K562 (cell line): ENCODE measurements around the gene STX2. TPM values are rescaled to one million over a fixed set of nuclear protein-coding genes. Genes with fewer than 3 reads are reported as not detected.

Experiments used
- FOXP1 ChIP-seq: sonication (generic); formaldehyde crosslinking; IDR thresholded peaks from 2 replicates; pipeline ENCODE4 v1.8.0; 2022; ENCODE audit warnings: mild to moderate bottlenecking, missing genetic modification reagents
- GTF2F1 ChIP-seq: IDR thresholded peaks from 2 replicates; pipeline ENCODE4 v1.6.1; 2011; ENCODE audit warnings: low read depth, low read length, improper control_type of control experiment
- KDM1A ChIP-seq, 2 experiments: fragments of 450-650 bp; IDR thresholded peaks; 2 replicates each; pipeline ENCODE4 v1.6.1; 2016; ENCODE audit warnings: mild to moderate bottlenecking in 2 of 2
- MAX ChIP-seq: sonication (generic); formaldehyde crosslinking; IDR thresholded peaks from 2 replicates; pipeline ENCODE4 v1.9.0; 2022; ENCODE audit warnings: mild to moderate bottlenecking, missing genetic modification reagents
- NELFE ChIP-seq: IDR thresholded peaks from 2 replicates; pipeline ENCODE4 v1.6.1; 2011; ENCODE audit warnings: mild to moderate bottlenecking; ENCODE audit not compliant: insufficient read depth, insufficient read length
- NONO ChIP-seq, 2 experiments: fragments of 200-400 bp in 1 of 2; fragments of 450-650 bp in 1 of 2; formaldehyde crosslinking in 1 of 2; IDR thresholded peaks; 2 replicates each; pipeline ENCODE4 v1.6.1; 2017; ENCODE audit warnings: low read depth in 2 of 2, mild to moderate bottlenecking in 2 of 2, moderate library complexity in 2 of 2, low read length in 1 of 2
- TAF9B ChIP-seq: fragments of 450-650 bp; IDR thresholded peaks from 2 replicates; pipeline ENCODE4 v1.6.1; 2018; ENCODE audit warnings: mild to moderate bottlenecking; ENCODE audit not compliant: partially characterized antibody
- TRIM24 ChIP-seq, 2 experiments: fragments of 450-650 bp; IDR thresholded peaks; 2 replicates each; pipeline ENCODE4 v1.6.1; 2016
- ZC3H11A ChIP-seq: IDR thresholded peaks from 2 replicates; pipeline ENCODE4 v1.6.1; 2012; ENCODE audit warnings: low read depth, low read length, improper control_type of control experiment
- ZNF311 ChIP-seq: fragments of 250-450 bp; sonication (Bioruptor Pico); IDR thresholded peaks from 2 replicates; pipeline ENCODE4 v1.4.0; 2020; ENCODE audit warnings: mild to moderate bottlenecking, moderate library complexity
- ZNF717 ChIP-seq: fragments of 250-450 bp; sonication (Bioruptor Pico); IDR thresholded peaks from 2 replicates; pipeline ENCODE4 v1.5.0; 2021
- ZNF77 ChIP-seq: fragments of 250-450 bp; sonication (Bioruptor Pico); IDR thresholded peaks from 2 replicates; pipeline ENCODE4 v1.5.0; 2020
- polyA plus RNA-seq, 8 experiments: library from polyadenylated mRNA; depleted of rRNA in 4 of 8; stranded (reverse) in 5 of 8; unstranded in 3 of 8; fragments of >200 nt; fragmentation: Nextera tagmentation in 2 of 8; fragmentation: Illumina TruSeq in 1 of 8; extraction: Ambion mirVana in 2 of 8; extraction: Trizol in 1 of 8; gene quantifications; 2 replicates each; pipeline versions ENCODE4 v1.2.1 to v1.2.3, GENCODE V29; 2011 to 2014; ENCODE audit warnings: inconsistent platforms in 1 of 8, missing spikeins in 1 of 8
- total RNA-seq, 7 experiments: library from RNA; depleted of rRNA in 6 of 7; stranded (reverse); fragments of >200 nt in 6 of 7; fragmentation: Illumina TruSeq in 2 of 7; extraction: Trizol in 2 of 7; gene quantifications; 2 replicates each; pipeline versions ENCODE4 v1.2.1 to v1.2.3, GENCODE V29; 2011 to 2021; ENCODE audit warnings: low replicate concordance in 1 of 7
- TF ChIP-seq, protein P1 (sequence below): fragments of 250-450 bp; sonication (Bioruptor Pico); IDR thresholded peaks from 2 replicates; pipeline ENCODE4 v1.4.0; 2020
- TF ChIP-seq, protein P2 (sequence below): sonication (generic); formaldehyde crosslinking; IDR thresholded peaks from 2 replicates; pipeline ENCODE4 v1.8.0; 2023; ENCODE audit warnings: mild to moderate bottlenecking, missing genetic modification reagents

STX2 gene
- total and polyA plus RNA-seq, 9 of the 15 experiments (the other 6 are each of a cell fraction or from before 2014, with no cell fraction given) = 22.2 to 54.6 (median 30.8) TPM

DNA sequence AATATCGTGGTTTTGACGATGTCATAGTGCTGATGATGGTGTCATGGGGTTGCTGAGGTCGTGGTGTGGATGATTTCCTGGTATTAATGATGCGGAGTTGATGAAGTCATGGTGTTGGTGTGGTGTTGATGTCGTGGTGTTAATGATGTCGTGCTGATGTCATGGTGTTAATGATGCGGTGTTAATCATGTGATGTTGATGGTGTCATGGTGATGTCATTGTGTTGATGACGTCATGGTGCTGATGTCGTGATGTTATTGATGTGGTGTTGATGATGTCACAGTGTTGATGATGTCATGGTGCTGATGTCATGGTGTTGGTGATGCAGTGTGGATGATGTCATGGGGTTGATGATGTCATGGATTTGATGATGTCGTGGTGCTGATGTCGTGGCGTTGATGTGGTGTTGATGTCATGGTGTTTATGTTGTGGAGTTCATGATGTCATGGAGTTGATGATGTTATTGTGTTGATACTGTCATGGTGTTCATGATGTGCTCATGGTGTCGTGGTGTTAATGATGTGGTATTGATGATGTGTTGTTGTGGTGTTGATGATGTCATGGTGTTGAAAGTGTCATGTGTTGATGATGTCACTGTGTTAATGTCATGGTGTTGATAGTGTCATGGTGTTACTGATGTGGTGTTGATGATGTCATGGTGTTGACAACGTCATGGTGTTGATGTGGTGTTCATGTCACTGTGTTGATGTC, 74.4 kb downstream of the STX2 start (continued):
- no peak for TF ChIP-seq NONO (IDR thresholded peaks at IDR 0.05; ENCODE audit: low read depth in 2 of 2, low read length in 1 of 2)
- TF ChIP-seq FOXP1 (CRISPR knock-in tag) = peak; percentile 75; the same call in 1 of the 2 replicates
- no peak for TF ChIP-seq ZNF77 (CRISPR knock-in tag)
- TF ChIP-seq ZNF717 (CRISPR knock-in tag) = no peak
- peak; percentile 32; the same call in 1 of the 2 replicates for TF ChIP-seq MAX
- peak; percentile 67 to 79; a peak in 2 of 4 replicates for TF ChIP-seq KDM1A (IDR thresholded peaks at IDR 0.05)
- peak; percentile 83; the same call in 1 of the 2 replicates for TF ChIP-seq ZC3H11A
- no peak for TF ChIP-seq ZNF311 (CRISPR knock-in tag)
- TF ChIP-seq, protein P1, sequence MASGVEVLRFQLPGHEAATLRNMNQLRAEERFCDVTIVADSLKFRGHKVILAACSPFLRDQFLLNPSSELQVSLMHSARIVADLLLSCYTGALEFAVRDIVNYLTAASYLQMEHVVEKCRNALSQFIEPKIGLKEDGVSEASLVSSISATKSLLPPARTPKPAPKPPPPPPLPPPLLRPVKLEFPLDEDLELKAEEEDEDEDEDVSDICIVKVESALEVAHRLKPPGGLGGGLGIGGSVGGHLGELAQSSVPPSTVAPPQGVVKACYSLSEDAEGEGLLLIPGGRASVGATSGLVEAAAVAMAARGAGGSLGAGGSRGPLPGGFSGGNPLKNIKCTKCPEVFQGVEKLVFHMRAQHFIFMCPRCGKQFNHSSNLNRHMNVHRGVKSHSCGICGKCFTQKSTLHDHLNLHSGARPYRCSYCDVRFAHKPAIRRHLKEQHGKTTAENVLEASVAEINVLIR = peak; percentile 87
- TF ChIP-seq TAF9B = peak; percentile 63
- TF ChIP-seq TRIM24 (IDR thresholded peaks at IDR 0.05) = peak in 1 of 2 experiments; percentile 67; a peak in 2 of 4 replicates
- TF ChIP-seq, protein P2, sequence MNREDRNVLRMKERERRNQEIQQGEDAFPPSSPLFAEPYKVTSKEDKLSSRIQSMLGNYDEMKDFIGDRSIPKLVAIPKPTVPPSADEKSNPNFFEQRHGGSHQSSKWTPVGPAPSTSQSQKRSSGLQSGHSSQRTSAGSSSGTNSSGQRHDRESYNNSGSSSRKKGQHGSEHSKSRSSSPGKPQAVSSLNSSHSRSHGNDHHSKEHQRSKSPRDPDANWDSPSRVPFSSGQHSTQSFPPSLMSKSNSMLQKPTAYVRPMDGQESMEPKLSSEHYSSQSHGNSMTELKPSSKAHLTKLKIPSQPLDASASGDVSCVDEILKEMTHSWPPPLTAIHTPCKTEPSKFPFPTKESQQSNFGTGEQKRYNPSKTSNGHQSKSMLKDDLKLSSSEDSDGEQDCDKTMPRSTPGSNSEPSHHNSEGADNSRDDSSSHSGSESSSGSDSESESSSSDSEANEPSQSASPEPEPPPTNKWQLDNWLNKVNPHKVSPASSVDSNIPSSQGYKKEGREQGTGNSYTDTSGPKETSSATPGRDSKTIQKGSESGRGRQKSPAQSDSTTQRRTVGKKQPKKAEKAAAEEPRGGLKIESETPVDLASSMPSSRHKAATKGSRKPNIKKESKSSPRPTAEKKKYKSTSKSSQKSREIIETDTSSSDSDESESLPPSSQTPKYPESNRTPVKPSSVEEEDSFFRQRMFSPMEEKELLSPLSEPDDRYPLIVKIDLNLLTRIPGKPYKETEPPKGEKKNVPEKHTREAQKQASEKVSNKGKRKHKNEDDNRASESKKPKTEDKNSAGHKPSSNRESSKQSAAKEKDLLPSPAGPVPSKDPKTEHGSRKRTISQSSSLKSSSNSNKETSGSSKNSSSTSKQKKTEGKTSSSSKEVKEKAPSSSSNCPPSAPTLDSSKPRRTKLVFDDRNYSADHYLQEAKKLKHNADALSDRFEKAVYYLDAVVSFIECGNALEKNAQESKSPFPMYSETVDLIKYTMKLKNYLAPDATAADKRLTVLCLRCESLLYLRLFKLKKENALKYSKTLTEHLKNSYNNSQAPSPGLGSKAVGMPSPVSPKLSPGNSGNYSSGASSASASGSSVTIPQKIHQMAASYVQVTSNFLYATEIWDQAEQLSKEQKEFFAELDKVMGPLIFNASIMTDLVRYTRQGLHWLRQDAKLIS (CRISPR knock-in tag) = no peak
- no peak for TF ChIP-seq GTF2F1
- no peak for TF ChIP-seq NELFE
